MM.1S (cell line): ENCODE data around the gene ADGRD2.

ENCODE experiments used
- DNase-seq: peaks from one replicate; pipeline ENCODE4 v3.0.0-alpha.2; 2015
- H2AFZ ChIP-seq: fragments of 300-600 bp; sonication (generic); 2 replicates; pipeline ENCODE4 v1.6.0; 2016; ENCODE audit warnings: antibody characterized with exemption, low read length
- H3F3A ChIP-seq: fragments of 300-600 bp; sonication (generic); 2 replicates; pipeline ENCODE4 v1.6.1; 2016; ENCODE audit warnings: mild to moderate bottlenecking, antibody characterized with exemption, low read length, moderate library complexity, mixed read lengths; ENCODE audit not compliant: insufficient read depth
- H3K27ac ChIP-seq: fragments of 300-600 bp; sonication (generic); 2 replicates; pipeline ENCODE4 v1.5.1; 2016; ENCODE audit warnings: mild to moderate bottlenecking, low read length
- H3K27me3 ChIP-seq: fragments of 300-600 bp; sonication (generic); replicated peaks from 2 replicates; pipeline ENCODE4 v1.6.0; 2016; ENCODE audit warnings: low read length; ENCODE audit not compliant: insufficient read depth
- H3K36me3 ChIP-seq: fragments of 300-600 bp; sonication (generic); replicated peaks from 2 replicates; pipeline ENCODE4 v1.6.1; 2016; ENCODE audit warnings: mild to moderate bottlenecking, low read length, mixed read lengths; ENCODE audit not compliant: insufficient read depth
- H3K4me1 ChIP-seq: fragments of 300-600 bp; sonication (generic); 2 replicates; pipeline ENCODE4 v1.6.1; 2016; ENCODE audit warnings: low read length, mixed read lengths
- H3K4me2 ChIP-seq: fragments of 300-600 bp; sonication (generic); 2 replicates; pipeline ENCODE4 v1.6.0; 2016; ENCODE audit warnings: low read depth, low read length
- H3K4me3 ChIP-seq: fragments of 300-600 bp; sonication (generic); 2 replicates; pipeline ENCODE4 v1.5.1; 2016; ENCODE audit warnings: low read length, mixed read lengths
- H3K79me2 ChIP-seq: fragments of 300-600 bp; sonication (generic); 2 replicates; pipeline ENCODE4 v1.6.1; 2016; ENCODE audit warnings: mixed run types, low read length, mixed read lengths
- H3K9ac ChIP-seq: fragments of 300-600 bp; sonication (generic); 2 replicates; pipeline ENCODE4 v1.6.1; 2016; ENCODE audit warnings: low read length, mixed read lengths
- H3K9me2 ChIP-seq: fragments of 300-600 bp; sonication (generic); replicated peaks from 2 replicates; pipeline ENCODE4 v1.6.1; 2016; ENCODE audit warnings: mild to moderate bottlenecking, low read length, mixed read lengths; ENCODE audit not compliant: insufficient read depth
- H3K9me3 ChIP-seq: fragments of 300-600 bp; sonication (generic); replicated peaks from 2 replicates; pipeline ENCODE4 v1.6.1; 2016; ENCODE audit warnings: mild to moderate bottlenecking, low read length, mixed read lengths; ENCODE audit not compliant: insufficient read depth
- H4K20me1 ChIP-seq: fragments of 300-600 bp; sonication (generic); 2 replicates; pipeline ENCODE4 v1.6.1; 2016; ENCODE audit warnings: mild to moderate bottlenecking, low read length, moderate library complexity, mixed read lengths; ENCODE audit not compliant: insufficient read depth
- CTCF ChIP-seq: fragments of 300-600 bp; sonication (generic); IDR thresholded peaks from 2 replicates; pipeline ENCODE4 v1.5.1; 2016; ENCODE audit warnings: antibody characterized with exemption, low read length, mixed read lengths
- EZH2 ChIP-seq: fragments of 300-600 bp; sonication (generic); optimal IDR thresholded peaks from 2 replicates; pipeline ENCODE3; 2017; ENCODE audit warnings: low read depth, mild to moderate bottlenecking, antibody characterized with exemption, low read length, mixed read lengths
- EZH2phosphoT487 ChIP-seq: fragments of 300-600 bp; sonication (generic); IDR thresholded peaks from 2 replicates; pipeline ENCODE4 v1.6.1; 2018; ENCODE audit warnings: antibody characterized with exemption, low read length

ADGRD2 gene

GRCh38 chr9:124428751-124429529, 21.3 kb upstream of the ADGRD2 start:
- Histone ChIP-seq H3K9me2 (no peaks in the 10 kb centered on the region), H4K20me1 (no peaks in the 10 kb centered on the region), H3K27ac (no peak overlapping the region), H3K79me2 (no peaks in the 10 kb centered on the region), H3K9ac (no peak overlapping the region), H3K4me2 (no peak overlapping the region), H3F3A (no peaks in the 10 kb centered on the region), H3K4me3 (no peak overlapping the region), H3K9me3 (no peaks in the 10 kb centered on the region), H3K36me3 (no peaks in the 10 kb centered on the region), H2AFZ (no peak overlapping the region), H3K27me3 (no peaks in the 10 kb centered on the region), H3K4me1 (no peaks in the 10 kb centered on the region)
- DNase-seq = no peak
- TF ChIP-seq EZH2phosphoT487 = no peak
- no peak for TF ChIP-seq EZH2
- TF ChIP-seq CTCF = no peak

- Histone ChIP-seq H3K27me3 (no peaks in the 10 kb centered on the region), H2AFZ (no peak overlapping the region), H4K20me1 (no peaks in the 10 kb centered on the region), H3K79me2 (no peaks in the 10 kb centered on the region), H3K4me3 (no peak overlapping the region), H3F3A (no peaks in the 10 kb centered on the region), H3K36me3 (no peaks in the 10 kb centered on the region), H3K4me2 (no peak overlapping the region), H3K27ac (no peak overlapping the region), H3K4me1 (no peaks in the 10 kb centered on the region), H3K9me3 (no peaks in the 10 kb centered on the region), H3K9me2 (no peaks in the 10 kb centered on the region), H3K9ac (no peak overlapping the region)
- no peak for TF ChIP-seq EZH2phosphoT487
- no peak for TF ChIP-seq EZH2
- no peak for TF ChIP-seq CTCF
- no peak for DNase-seq
Measured at GRCh38 chr9:124429530-124429867, 20.8 kb upstream of the ADGRD2 start.

GRCh38 chr9:124436320-124436719, 13.9 kb upstream of the ADGRD2 start:
- Histone ChIP-seq H3K4me2 (peak overlapping the region; percentile 32; the same call in 1 of the 2 replicates), H3K27me3 (no peaks in the 10 kb centered on the region), H4K20me1 (no peaks in the 10 kb centered on the region), H3K36me3 (no peaks in the 10 kb centered on the region), H3K9me3 (no peaks in the 10 kb centered on the region), H3K79me2 (no peaks in the 10 kb centered on the region), H3F3A (no peaks in the 10 kb centered on the region), H3K27ac (peak overlapping the region; percentile 46; the same call in 1 of the 2 replicates), H3K9me2 (no peaks in the 10 kb centered on the region), H3K9ac (no peak overlapping the region; the same call in 1 of the 2 replicates), H3K4me1 (peaks cover 13% of the 10 kb centered on the region), H2AFZ (peak overlapping the region; percentile 24; the same call in 1 of the 2 replicates), H3K4me3 (no peak overlapping the region)
- DNase-seq = peak; percentile 74
- TF ChIP-seq EZH2phosphoT487 = no peak
- no peak for TF ChIP-seq CTCF
- no peak for TF ChIP-seq EZH2
